Measurements from ENCODE around the gene LRP5. TPM values are rescaled to one million over a fixed set of nuclear protein-coding genes. Genes with fewer than 3 reads are reported as not detected.

Gene LRP5
- total RNA-seq, 1 experiment from 2014 or later, result 15.4 TPM

DNA sequence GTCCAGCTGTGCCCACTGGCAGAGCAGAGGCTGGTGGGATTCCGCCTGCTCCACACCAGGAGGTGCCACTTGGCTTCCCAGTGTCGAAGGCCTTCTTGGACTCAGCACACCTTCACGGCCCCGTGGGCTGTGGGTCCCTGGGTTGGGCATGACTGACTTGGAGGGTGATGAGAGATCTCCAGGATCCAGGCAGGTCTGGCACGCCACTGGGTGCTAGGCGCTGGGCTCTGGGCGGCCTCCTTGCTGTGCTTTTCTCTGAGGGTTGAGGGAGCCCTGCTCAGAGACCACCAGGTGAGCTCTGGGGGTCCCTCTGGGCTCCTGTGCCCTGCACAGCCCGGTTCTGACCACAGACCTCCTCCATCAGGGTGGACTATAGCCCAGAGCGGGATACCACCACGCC lies 12.3 kb downstream of the LRP5 start:
- in situ Hi-C loops (cut with HindIII; ENCODE audit: low pct_unique_long_range_greater_than_20kb, low sequenced_read_pairs), result no loop called here
- DNase-seq (ENCODE audit: low read depth), result no peak

DNA sequence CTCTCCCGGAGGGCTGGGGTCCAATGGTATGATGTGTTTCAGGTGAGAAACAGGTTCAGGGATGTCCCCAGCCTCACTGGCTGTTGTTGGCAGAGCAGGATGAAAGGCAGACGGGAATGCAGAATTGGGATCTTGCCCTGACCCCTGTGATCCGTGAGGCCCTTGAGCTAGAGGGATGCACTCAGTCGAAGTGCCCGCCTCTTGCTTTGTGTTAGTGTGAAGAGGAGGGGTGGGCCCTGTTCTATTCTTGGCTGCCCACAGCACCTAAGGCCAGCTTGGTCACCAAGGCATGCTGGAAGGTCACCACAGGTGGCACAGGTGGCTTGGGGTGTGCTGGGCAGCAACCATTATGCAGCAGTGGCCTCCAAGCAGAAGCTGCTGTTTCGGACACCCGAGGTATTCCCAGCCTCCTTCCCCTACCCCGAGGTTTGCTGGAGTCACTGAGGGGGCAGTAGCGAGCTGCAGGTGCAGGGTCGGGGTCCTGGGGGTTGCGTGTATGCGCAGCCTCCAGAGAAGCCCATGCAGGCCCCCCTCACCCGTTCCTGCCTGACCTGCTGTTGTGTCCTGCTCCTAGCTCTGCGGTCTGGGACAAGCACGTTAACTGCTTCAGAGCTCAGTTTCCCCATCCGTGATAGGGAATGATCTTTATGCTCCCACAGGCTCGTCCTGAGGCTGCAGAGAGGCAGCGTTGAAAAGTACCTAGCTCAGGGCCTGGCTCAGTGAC lies 13.0 kb downstream of the LRP5 start:
- DNase-seq (ENCODE audit: low read depth), result no peak
- in situ Hi-C loops (cut with HindIII; ENCODE audit: low pct_unique_long_range_greater_than_20kb, low sequenced_read_pairs), result no loop called here

DNA sequence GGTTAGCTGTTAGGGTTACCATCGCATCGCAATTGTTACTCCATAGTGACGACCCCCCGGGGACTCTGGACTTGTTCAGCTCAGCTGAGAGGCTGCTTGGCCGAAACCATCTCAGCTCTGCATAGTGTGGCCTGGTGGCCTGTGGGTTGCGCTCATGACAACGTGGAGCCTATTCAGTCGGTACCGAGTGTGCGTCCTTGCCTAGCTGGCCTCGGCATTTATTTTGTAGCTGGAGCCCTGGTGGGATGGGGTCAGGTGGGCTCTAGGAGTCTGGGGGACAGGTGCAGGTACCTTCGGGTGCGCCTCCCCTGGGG lies 13.5 kb downstream of the LRP5 start:
- DNase-seq (ENCODE audit: low read depth), result no peak
- in situ Hi-C loops (cut with HindIII; ENCODE audit: low pct_unique_long_range_greater_than_20kb, low sequenced_read_pairs), result no loop called here

DNA sequence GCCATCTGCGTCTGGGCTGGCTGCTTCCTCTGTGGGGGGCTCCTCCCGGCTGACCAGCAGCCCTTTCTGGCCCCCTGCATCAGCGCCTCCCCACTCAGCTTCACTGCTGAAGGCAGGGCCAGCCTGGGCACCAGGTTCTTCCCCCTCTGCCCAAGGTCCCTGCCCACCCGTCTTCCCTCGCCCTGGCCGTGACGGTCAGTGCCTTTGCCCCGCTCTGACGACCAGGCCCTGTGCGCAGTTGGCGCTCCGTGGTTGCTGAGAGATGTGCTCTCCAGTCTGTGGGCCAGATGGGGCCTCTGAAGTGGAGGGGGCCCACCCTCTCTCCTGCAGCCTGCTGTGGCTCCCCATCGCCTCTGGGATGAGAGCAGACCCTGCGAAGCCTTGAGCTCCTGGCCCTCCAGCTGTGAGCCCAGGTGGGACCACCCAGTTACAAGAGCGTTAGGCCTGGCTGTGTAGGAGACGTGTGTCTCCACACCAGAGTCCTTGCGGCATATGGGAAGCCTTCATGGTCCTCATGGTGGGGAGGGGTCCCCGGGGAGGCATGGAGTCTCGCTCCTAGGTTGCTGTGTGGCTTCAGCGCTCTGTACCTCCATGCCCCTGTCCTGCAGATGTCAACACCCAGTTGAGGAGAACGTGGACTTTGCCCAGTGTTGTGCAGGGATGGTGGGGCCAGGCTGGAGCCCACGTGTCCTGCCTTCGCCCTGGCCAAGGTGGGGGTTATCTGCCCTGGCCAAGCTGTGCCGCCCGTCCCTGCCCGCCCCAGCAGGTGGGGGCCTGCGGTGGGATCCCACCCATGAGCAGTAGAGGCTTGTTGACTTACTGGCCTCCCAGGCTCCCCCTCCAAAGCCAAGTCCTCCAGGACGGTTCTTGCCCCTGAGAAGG lies 14.2 kb downstream of the LRP5 start:
- no peak for DNase-seq (ENCODE audit: low read depth)
- in situ Hi-C loops (cut with HindIII; ENCODE audit: low pct_unique_long_range_greater_than_20kb, low sequenced_read_pairs), result no loop called here

DNA sequence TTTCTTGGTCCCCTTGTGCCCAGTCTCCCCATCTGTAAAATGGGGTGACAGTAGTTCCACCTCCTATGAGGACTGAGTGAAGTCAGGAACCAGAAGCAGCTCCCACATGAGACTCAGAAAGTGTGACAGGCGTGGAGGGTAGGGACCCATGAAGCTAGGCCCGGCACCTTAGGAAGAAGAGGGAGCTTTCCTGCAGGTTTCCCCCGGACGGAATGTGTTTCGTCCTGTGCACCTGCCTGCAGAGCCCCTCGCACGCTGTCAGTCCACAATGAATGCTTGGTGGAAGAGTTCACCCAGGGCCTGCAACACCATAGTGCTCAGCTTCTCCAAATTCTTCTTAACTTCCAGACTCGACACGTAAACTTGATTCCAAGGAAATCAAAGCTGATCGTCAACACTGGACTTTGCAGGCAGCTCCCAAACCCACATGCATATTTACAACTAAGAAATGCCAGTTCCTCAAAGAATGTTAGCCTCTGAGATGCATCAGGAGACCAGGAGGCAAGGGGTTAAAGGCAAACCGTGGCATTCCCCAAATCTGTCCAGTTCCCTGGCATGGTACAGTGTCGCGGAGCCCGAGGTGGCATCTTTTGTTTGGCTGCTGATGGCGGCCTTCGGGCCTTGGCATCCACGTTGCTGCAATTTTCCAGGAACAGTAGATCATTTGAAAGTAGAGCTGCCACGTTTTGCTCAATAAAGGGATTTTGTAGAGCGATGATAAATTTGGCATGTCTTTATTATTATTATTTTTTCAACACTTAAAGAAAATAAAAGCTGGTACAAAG lies 15.4 kb downstream of the LRP5 start:
- DNase-seq (ENCODE audit: low read depth), result no peak
- in situ Hi-C loops (cut with HindIII; ENCODE audit: low pct_unique_long_range_greater_than_20kb, low sequenced_read_pairs), result no loop called here

DNA sequence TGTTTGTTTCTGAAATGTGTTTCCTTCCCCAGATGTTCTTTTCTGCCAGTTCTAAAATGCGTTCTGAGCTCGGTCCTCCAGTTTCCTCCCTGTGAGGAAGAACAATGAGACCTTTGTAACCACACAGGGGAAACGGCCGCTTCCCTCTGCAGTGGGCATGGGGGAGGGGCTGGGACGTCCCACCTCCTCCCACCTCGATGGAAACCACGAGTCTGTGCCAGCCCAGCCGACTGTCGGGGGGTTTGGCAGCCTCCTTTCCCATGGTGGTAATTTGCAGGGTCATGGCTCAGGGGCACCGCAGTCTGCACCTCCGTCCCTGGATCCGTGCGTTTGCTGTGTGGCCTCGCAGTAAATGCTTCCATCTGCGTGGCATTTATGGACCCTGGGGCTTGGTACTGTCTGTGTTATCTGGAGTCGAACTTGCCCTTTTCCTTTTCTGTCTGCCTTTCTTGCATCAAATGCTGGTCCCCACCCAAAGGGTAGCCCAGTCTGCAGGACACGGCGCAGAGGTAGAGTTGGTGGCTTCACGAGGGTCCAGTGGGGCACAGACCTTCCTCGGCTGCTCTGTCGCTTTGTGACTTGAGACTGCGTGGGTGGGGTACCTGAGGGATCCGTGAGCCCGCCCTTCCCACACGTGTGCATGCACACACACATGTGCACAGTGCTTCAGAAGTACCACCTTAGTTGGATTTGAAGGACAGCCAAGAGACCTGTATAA lies 16.1 kb downstream of the LRP5 start:
- no peak for DNase-seq (ENCODE audit: low read depth)

DNA sequence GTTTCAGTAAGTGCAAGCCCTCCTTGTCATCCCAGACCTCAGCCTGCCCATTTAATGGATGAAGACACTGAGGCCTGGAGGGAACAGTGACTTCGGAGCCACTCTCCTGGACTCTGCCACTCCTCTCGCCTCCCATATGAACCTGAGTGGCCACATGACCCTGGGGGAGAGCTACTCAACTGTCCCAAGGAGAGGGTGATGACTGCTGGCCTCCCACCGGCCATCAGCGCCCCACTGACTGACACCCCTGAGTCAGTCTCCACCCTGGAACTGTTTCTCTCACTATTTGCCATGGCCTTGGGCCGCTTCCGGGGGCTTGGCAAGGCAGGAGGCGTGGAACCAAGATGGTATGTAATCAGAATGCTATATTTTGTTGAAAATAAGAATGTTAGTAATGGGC lies 17.1 kb downstream of the LRP5 start:
- DNase-seq (ENCODE audit: low read depth), result no peak
- in situ Hi-C loops (cut with HindIII; ENCODE audit: low pct_unique_long_range_greater_than_20kb, low sequenced_read_pairs), result no loop called here

More for the DNA sequence above, 16.1 kb downstream of the LRP5 start:
- in situ Hi-C loops (cut with HindIII; ENCODE audit: low pct_unique_long_range_greater_than_20kb, low sequenced_read_pairs), result no loop called here

DNA sequence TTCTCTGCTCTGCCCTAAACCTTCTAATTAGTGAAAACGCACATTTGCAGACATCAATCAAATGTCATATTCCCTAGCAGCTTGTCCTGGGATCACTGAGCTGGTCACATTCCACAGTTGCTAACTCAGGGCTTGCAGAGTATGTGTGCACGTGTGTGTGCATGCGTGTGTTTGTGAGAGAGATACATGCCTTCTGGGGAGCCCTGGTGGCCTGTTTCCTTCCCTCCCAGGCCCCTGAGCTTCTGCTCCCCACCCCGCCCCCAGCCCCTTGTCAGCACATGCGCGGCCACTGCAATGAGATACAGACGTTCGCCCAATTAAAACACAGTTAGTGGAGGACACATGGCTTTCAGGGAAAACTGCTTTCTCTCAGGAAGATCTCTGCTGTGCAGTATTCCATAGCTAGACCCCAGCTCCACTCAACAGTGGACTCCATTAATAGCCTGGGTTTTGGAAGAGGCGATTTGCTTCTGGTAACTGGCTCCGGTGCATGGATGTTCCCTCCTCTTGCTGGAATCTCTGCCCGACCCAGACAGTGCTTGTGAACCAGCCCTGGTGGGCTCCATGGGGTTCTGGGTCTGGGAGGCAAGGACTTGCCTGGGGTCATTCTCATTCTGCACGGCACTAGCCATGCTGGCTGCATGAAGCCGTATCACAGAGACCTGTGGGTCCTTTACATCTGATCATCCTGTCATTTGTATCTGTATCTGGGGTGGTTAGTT lies 17.7 kb downstream of the LRP5 start:
- no peak for DNase-seq (ENCODE audit: low read depth)
- in situ Hi-C loops (cut with HindIII; ENCODE audit: low pct_unique_long_range_greater_than_20kb, low sequenced_read_pairs), result no loop called here

DNA sequence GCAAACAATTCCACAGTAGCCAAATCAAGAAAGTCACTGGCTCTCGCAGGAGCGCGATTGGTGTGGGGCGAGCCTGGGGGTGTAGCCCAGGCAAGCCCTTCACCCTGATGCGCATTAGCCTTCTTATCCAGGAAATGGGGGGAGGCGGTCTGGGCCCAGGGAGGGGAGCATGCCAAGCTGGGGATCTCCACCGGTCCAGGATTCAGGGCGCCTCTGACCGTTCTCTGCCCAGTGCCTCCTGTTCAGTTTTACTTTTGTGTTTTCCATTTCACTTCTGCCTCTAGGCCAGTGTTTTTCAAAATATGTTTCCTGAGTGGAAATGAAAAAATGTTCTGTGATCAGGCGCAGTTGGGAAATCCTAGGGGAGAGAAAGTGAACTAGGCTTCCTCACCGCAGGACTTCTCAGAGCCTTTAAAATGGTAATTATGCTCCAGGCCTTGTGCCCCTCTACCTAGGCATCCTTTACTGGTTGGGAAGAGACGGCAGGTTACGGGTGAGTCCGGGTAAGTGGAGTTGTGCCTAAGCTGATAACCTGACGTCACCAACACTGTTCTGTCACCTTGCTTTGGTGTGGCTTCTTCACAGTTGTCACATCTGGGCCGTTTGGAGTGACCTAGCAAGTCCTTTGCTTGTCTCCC lies 18.4 kb downstream of the LRP5 start:
- no peak for DNase-seq (ENCODE audit: low read depth)
- in situ Hi-C loops (cut with HindIII; ENCODE audit: low pct_unique_long_range_greater_than_20kb, low sequenced_read_pairs), result no loop called here

DNA sequence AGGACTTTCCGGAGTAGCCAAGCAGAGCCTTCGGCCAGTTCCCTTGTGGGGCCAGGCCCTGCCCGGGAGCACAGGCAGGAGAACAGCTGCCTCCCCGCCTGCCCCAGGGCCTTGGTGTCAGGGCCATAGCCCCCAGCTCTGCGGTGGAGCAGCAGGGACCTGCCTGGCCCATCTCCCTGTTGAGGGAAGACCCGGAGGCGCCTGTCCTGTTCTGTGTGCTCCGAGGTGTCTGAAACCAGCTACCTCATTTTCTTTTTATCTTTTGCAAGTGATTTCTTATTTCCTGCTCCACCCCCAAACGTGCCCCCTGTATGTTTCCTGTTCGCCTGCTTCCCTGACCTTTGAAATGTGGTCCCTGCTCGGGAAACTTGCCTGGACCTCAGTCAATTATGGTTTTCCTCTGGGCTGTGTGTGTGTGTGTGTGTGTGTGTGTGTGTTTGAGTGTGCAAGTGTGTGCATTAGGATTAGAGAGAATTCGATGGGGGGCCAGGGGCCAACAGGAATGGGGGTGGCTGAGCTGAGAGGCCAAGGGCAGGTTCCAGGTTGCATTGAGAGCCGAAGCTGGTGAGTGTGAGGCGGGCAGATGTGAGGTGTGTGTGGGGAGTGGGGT lies 19.1 kb downstream of the LRP5 start:
- no peak for DNase-seq (ENCODE audit: low read depth)
- in situ Hi-C loops (cut with HindIII; ENCODE audit: low pct_unique_long_range_greater_than_20kb, low sequenced_read_pairs), result no loop called here

DNA sequence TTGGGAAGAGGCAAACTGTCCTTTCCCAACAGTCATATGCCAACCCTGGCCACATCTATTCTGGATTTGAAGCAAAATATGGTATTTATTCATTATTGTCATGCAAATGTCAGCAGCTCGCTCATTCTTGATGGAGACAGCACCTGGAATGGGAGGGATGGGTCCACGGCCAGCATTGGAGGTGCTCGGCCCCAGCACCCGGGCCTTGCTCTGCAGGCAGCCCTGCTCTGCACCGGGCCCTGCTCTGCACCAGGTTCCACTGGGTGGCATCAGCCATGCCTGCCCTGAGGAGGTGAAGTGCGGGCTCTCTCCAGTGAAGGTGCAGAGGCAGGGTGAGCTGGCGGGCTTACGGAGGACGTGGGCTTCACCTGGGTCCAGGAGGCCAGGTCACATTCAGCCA lies 19.8 kb downstream of the LRP5 start:
- in situ Hi-C loops (cut with HindIII; ENCODE audit: low pct_unique_long_range_greater_than_20kb, low sequenced_read_pairs), result no loop called here
- DNase-seq (ENCODE audit: low read depth), result no peak

DNA sequence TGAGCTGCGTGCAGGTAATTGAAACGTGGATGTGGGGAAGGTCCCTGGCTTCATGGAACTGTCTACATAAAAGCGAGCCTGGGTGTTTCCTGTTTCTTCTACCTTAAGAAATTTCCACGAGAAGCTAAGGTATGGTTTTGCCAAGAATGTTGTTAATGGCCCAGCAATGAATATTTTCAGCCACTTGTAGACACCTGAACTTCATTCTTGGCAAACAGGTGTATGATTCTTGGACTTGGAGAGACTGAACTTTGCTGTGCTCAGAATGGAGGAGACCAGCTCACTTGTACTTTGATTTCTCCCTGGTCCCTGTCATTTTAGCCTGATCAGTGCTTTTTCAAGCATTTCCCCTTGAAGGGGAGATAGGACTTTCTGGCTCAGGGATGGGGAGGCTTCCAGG lies 20.8 kb downstream of the LRP5 start:
- in situ Hi-C loops (cut with HindIII; ENCODE audit: low pct_unique_long_range_greater_than_20kb, low sequenced_read_pairs), result no loop called here
- DNase-seq (ENCODE audit: low read depth), result no peak

DNA sequence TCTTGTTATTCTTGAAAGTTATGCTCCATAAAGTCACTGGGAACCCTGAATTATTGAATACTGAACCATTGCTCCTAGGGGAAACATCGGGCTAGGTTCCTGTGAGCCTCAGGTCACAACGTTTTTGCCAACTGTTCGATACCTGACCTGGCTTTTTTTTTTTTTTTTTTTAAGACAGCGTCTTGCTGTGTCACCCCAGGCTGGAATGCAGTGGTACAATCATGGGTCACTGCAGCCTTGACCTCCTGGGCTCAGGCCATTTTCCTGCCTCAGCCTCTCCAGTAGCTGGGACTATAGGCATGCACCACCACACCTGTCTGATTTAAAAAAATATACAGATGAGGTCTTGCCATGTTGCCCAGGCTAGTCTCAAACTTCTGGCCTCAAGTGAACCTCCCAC lies 22.5 kb downstream of the LRP5 start:
- DNase-seq (ENCODE audit: low read depth), result no peak
- in situ Hi-C loops (cut with HindIII; ENCODE audit: low pct_unique_long_range_greater_than_20kb, low sequenced_read_pairs), result no loop called here

DNA sequence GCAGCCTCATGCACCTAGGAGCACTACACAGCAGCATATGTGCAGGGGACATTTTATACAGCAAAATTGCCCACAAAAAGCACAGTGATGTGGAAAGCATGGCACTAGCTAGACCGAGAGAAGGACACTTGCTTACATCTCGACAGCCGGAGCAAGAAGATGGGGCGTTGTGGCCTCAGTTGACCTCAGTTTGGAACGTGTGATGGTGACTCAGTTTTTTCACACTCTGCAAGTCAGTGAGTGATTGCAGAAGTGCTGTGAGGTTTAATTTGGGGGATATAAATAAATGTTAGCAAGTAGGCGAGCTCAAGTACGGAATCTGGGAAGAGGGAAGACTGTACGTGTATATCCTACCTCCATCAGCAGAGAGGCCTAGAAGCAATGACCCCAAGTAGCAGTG lies 23.3 kb downstream of the LRP5 start:
- in situ Hi-C loops (cut with HindIII; ENCODE audit: low pct_unique_long_range_greater_than_20kb, low sequenced_read_pairs), result no loop called here
- no peak for DNase-seq (ENCODE audit: low read depth)

DNA sequence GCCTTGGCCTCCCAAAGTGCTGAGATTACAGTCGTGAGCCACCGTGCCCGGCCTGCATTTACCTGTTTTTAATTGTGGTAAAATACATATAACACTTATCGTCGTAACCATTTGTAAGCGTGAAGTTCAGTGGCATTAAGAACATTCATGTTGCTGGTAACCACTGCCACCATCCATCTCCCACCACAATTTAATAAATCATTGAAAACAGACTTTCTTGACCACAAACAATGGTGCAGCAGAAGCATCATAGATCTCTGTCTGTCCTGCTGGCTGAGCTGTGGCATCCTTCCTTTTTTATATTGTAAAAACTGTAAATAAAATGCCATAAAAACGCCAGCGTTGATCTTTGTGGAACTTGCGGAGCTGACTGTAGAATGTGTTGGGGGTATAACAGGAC lies 24.3 kb downstream of the LRP5 start:
- in situ Hi-C loops (cut with HindIII; ENCODE audit: low pct_unique_long_range_greater_than_20kb, low sequenced_read_pairs), result no loop called here
- DNase-seq (ENCODE audit: low read depth), result no peak

DNA sequence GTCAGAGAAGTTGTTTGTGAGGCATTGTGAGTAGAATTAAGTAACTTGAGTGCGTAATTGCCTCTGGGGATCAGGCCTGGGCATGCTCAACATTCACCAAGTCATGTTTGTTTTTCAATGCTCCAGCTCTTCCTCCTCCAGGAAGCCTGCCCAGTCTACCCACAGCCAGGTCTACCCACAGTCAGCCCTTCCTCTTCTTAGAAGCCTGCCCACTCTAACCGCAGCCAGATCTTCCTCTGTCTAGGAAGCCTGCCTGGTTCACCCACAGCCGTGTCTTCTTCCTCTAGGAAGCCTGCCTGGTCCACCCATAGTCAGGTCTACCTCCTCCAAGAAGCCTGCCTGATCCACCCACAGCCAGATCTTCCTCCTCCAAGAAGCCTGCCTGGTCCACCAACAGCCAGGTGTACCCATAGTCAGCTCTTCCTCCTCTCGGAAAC lies 25.0 kb downstream of the LRP5 start:
- no peak for DNase-seq (ENCODE audit: low read depth)
- in situ Hi-C loops (cut with HindIII; ENCODE audit: low pct_unique_long_range_greater_than_20kb, low sequenced_read_pairs), result no loop called here

Data from Caki2 (cell line).